Heart left ventricle (tissue), 16 donors: ENCODE results near the gene CR1L. TPM values are rescaled to one million over a fixed set of nuclear protein-coding genes. Genes with fewer than 3 reads are reported as not detected.

Experiments
- ATAC-seq, 4 donors: fragments of 200-7000 bp; cut with Tn5 transposase; one replicate each; pipeline ENCODE4 v1.9.1; 2020 to 2022; ENCODE audit warnings: moderate library complexity in 4 of 4, mild to moderate bottlenecking in 3 of 4, moderate number of reproducible peaks in 1 of 4
- DNase-seq, 5 donors: peaks; one replicate each; pipeline ENCODE4 v3.0.0-alpha.2; 2020
- H3K27ac ChIP-seq, 12 donors: fragments of 200-600 bp; sonication (generic) in 4 of 12; one replicate each; pipeline versions ENCODE4 v1.5.0 to v1.8.0; 2016 to 2022; ENCODE audit warnings: mild to moderate bottlenecking in 2 of 12
- H3K27me3 ChIP-seq, 9 donors: fragments of 200-600 bp; sonication (generic) in 2 of 9; one replicate each; pipeline versions ENCODE4 v1.5.1 to v1.8.0; 2016 to 2022; ENCODE audit warnings: mild to moderate bottlenecking in 3 of 9
- H3K36me3 ChIP-seq, 9 donors: fragments of 200-600 bp; sonication (generic) in 2 of 9; one replicate each; pipeline versions ENCODE4 v1.5.0 to v1.8.0; 2018 to 2022; ENCODE audit warnings: mild to moderate bottlenecking in 2 of 9
- H3K4me1 ChIP-seq, 12 donors: fragments of 200-600 bp; sonication (generic) in 4 of 12; one replicate each; pipeline versions ENCODE4 v1.5.0 to v1.8.0; 2016 to 2022; ENCODE audit warnings: mild to moderate bottlenecking in 3 of 12
- H3K4me3 ChIP-seq, 12 donors: fragments of 200-600 bp; sonication (generic) in 4 of 12; one replicate each; pipeline versions ENCODE4 v1.5.0 to v1.8.0; 2017 to 2022; ENCODE audit warnings: mild to moderate bottlenecking in 9 of 12, moderate library complexity in 4 of 12
- H3K9me3 ChIP-seq, 12 donors: fragments of 200-600 bp; sonication (generic) in 4 of 12; one replicate each; pipeline versions ENCODE4 v1.5.0 to v1.8.0; 2016 to 2022; ENCODE audit warnings: mild to moderate bottlenecking in 1 of 12
- CTCF ChIP-seq, 12 donors: fragments of 200-600 bp; sonication (generic) in 4 of 12; IDR thresholded peaks; one replicate each; pipeline versions ENCODE4 v1.5.0 to v1.8.0; 2018 to 2022; ENCODE audit warnings: antibody characterized with exemption in 12 of 12, mild to moderate bottlenecking in 5 of 12
- POLR2A ChIP-seq, 2 donors: fragments of 450-650 bp; IDR thresholded peaks; one replicate each; pipeline ENCODE4 v1.6.1; 2017; ENCODE audit warnings: antibody characterized with exemption in 2 of 2, mild to moderate bottlenecking in 2 of 2, moderate library complexity in 2 of 2
- WGBS, 4 donors: extraction: QIAGEN DNeasy Blood & Tissue Kit in 2 of 4; methylation state at CpG; one replicate each; pipeline versions ENCODE4 v1.1.5 to v1.1.7; 2013 to 2018; 5-methylcytosine and 5-hydroxymethylcytosine counted together
- intact Hi-C, 10 donors: fragments of 100-400 bp; cut with DNase I; formaldehyde crosslinking; loops; one replicate each; pipeline versions ENCODE4 v1.11.1 to v1.14.2; 2022
- polyA plus RNA-seq, 2 donors: library from polyadenylated mRNA; stranded (reverse); fragments of 200-250 nt; gene quantifications; one replicate each; pipeline ENCODE4 v1.2.3, GENCODE V29; 2013
- total RNA-seq, 9 donors: library from RNA; depleted of rRNA in 2 of 9; stranded (reverse); fragments of >200 nt in 2 of 9; fragmentation: NEBNext Ultra II Directional in 3 of 9; extraction: Animal tissue kit (Norgen Biotek cat#: 25700) in 3 of 9; gene quantifications; one replicate each; pipeline versions ENCODE4 v1.1.0 to v1.2.4, GENCODE V29; 2016 to 2023
- donor health status: ischemic (EF 13 %, LVEDD 7.1; RV severe dilation, severe dysfunction).
- donor health status: healthy with polysubstance abuse.
- donor health status: DM: no; HTN: yes; CAD: no.
- donor health status: DM: no; HTN: no; CAD: no.
- donor health status: ischemic (EF 25% LVEDD 6.9; RV normal size, moderate dysfunction).
- donor health status: ischemic (EF 25% LVEDD 5.7; RV mildly dilated, moderate dysfunction).
- donor health status: healthy.
- donor health status: DM: yes; HTN: yes; CAD: no.
- donor health status: ischemic (EF 35%, LVEDD 5.7; RV mildly dilated, moderate dysfunction).
- donor health status: nonischemic (EF 11% LVEDD 7.7; RV severe dilation, severe dysfunction).
- donor health status: DM: yes; HTN: yes; CAD: no.
- donor health status: PGD.
- donor health status: ischemic (EF 29% LVEDD 5.4; RV normal size, mild dysfunction).
- donor health status: nonischemic (EF 23%, LVEDD 6.1; RV moderate dilation, normal function).

CR1L gene
- total and polyA plus RNA-seq, 11 donors: 0.41 to 1.1 TPM; not detected in 9

GRCh38 chr1:207647671-207648333, 2.9 kb downstream of the CR1L start:
- WGBS, 4 donors: 48 to 58% (median 49%) methylated on average over 4 of the region's 4 CpGs
- H3K27me3 ChIP-seq: peaks cover 0 to 8% (median 0%) of the 10 kb centered on the region in 9 donors
- peaks cover 0 to 13% (median 7%) of the 10 kb centered on the region in 12 donors for H3K4me1 ChIP-seq
- TF ChIP-seq POLR2A (IDR thresholded peaks at IDR 0.05) (no peak), CTCF (IDR thresholded peaks at IDR 0.05) (no peak)
- no peak overlapping the region for H3K4me3 ChIP-seq
- H3K36me3 ChIP-seq: no peaks in the 10 kb centered on the region
- H3K9me3 ChIP-seq: no peaks in the 10 kb centered on the region
- intact Hi-C loops: no loop called here
- DNase-seq: no peak
- H3K27ac ChIP-seq: no peak overlapping the region
- ATAC-seq: no peak

- H3K4me1 ChIP-seq: peaks cover 0 to 13% (median 7%) of the 10 kb centered on the region in 12 donors
- no peak overlapping the region for H3K4me3 ChIP-seq
- H3K36me3 ChIP-seq: no peaks in the 10 kb centered on the region
- WGBS, 4 donors: 54 to 58% (median 56%) methylated on average over 5 of the region's 5 CpGs
- ATAC-seq (no peak), DNase-seq (no peak)
- H3K27me3 ChIP-seq: peaks cover 0 to 7% (median 0%) of the 10 kb centered on the region in 9 donors
- no peaks in the 10 kb centered on the region for H3K9me3 ChIP-seq
- intact Hi-C loops: no loop called here
- no peak overlapping the region for H3K27ac ChIP-seq
- TF ChIP-seq CTCF (IDR thresholded peaks at IDR 0.05): no peak
- TF ChIP-seq POLR2A (IDR thresholded peaks at IDR 0.05): no peak
Measured at GRCh38 chr1:207648334-207649209, 3.6 kb downstream of the CR1L start.

- intact Hi-C loops: no loop called here
- Histone ChIP-seq H3K27ac (no peak overlapping the region), H3K36me3 (no peaks in the 10 kb centered on the region), H3K4me1 (peaks cover 0 to 12% (median 5%) of the 10 kb centered on the region in 12 donors), H3K9me3 (no peaks in the 10 kb centered on the region), H3K4me3 (no peak overlapping the region), H3K27me3 (peaks cover 0 to 7% (median 0%) of the 10 kb centered on the region in 9 donors)
- no peak for TF ChIP-seq POLR2A (IDR thresholded peaks at IDR 0.05)
- no peak for TF ChIP-seq CTCF (IDR thresholded peaks at IDR 0.05)
- DNase-seq (no peak), ATAC-seq (no peak)
- 55 to 77% (median 63%) methylated on average over 5 of the region's 5 CpGs for WGBS, 4 donors
Measured at GRCh38 chr1:207649210-207649753, 4.3 kb downstream of the CR1L start.
